Measurements from ENCODE around the gene PRICKLE2.

The PRICKLE2 gene

GRCh38 chr3:64121750-64122311 lies 103.4 kb downstream of the PRICKLE2 start:
- no peak for TF ChIP-seq CTCF (IDR thresholded peaks at IDR 0.05)
- no peak for TF ChIP-seq ZFX (IDR thresholded peaks at IDR 0.05; ENCODE audit: borderline replicate concordance)
- H3K27ac ChIP-seq, result no peak overlapping the region

- no peak overlapping the region for H3K27ac ChIP-seq
- no peak for TF ChIP-seq ZFX (IDR thresholded peaks at IDR 0.05; ENCODE audit: borderline replicate concordance)
- no peak for TF ChIP-seq CTCF (IDR thresholded peaks at IDR 0.05)
Observed at GRCh38 chr3:64120876-64121275, 104.4 kb downstream of the PRICKLE2 start.

GRCh38 chr3:64117483-64117882 lies 107.8 kb downstream of the PRICKLE2 start:
- TF ChIP-seq CTCF (IDR thresholded peaks at IDR 0.05) (no peak), ZFX (IDR thresholded peaks at IDR 0.05; ENCODE audit: borderline replicate concordance) (no peak)
- no peak overlapping the region for H3K27ac ChIP-seq

- no peak for TF ChIP-seq CTCF (IDR thresholded peaks at IDR 0.05)
- TF ChIP-seq ZFX (IDR thresholded peaks at IDR 0.05; ENCODE audit: borderline replicate concordance), result no peak
- H3K27ac ChIP-seq, result no peak overlapping the region
Observed at GRCh38 chr3:64114651-64115050, 110.6 kb downstream of the PRICKLE2 start.

GRCh38 chr3:64111872-64112271 lies 113.4 kb downstream of the PRICKLE2 start:
- no peak overlapping the region for H3K27ac ChIP-seq
- no peak for TF ChIP-seq CTCF (IDR thresholded peaks at IDR 0.05)
- no peak for TF ChIP-seq ZFX (IDR thresholded peaks at IDR 0.05; ENCODE audit: borderline replicate concordance)

- H3K27ac ChIP-seq, result no peak overlapping the region
- no peak for TF ChIP-seq ZFX (IDR thresholded peaks at IDR 0.05; ENCODE audit: borderline replicate concordance)
Observed at GRCh38 chr3:64111083-64111482, 114.2 kb downstream of the PRICKLE2 start.

- TF ChIP-seq CTCF (IDR thresholded peaks at IDR 0.05) (no peak), ZFX (IDR thresholded peaks at IDR 0.05; ENCODE audit: borderline replicate concordance) (no peak)
- no peak overlapping the region for H3K27ac ChIP-seq
Observed at GRCh38 chr3:64110071-64110470, 115.2 kb downstream of the PRICKLE2 start.

GRCh38 chr3:64109438-64109837 lies 115.8 kb downstream of the PRICKLE2 start:
- H3K27ac ChIP-seq, result no peak overlapping the region
- TF ChIP-seq CTCF (IDR thresholded peaks at IDR 0.05), result no peak
- no peak for TF ChIP-seq ZFX (IDR thresholded peaks at IDR 0.05; ENCODE audit: borderline replicate concordance)
